GM23338 (cell line): ENCODE measurements around the gene FRK.

Experiments
- CREB1 ChIP-seq: fragments of 250-450 bp; sonication (Bioruptor Pico); IDR thresholded peaks from 2 replicates; pipeline ENCODE4 v1.5.0; 2020; ENCODE audit warnings: low read depth, mild to moderate bottlenecking, moderate library complexity
- CTCF ChIP-seq, 2 experiments: fragments of 200-600 bp in 1 of 2; sonication (generic) in 1 of 2; conservative IDR thresholded peaks; 2 replicates each; pipeline versions ENCODE4 v1.5.1 to v1.6.1; 2016 to 2017; ENCODE audit warnings: antibody characterized with exemption in 2 of 2, low read depth in 2 of 2, mild to moderate bottlenecking in 2 of 2, moderate library complexity in 1 of 2
- ETS1 ChIP-seq: IDR thresholded peaks from 2 replicates; pipeline ENCODE4 v1.6.1; 2016; ENCODE audit warnings: antibody characterized with exemption
- EZH2 ChIP-seq: fragments of 200-600 bp; sonication (generic); IDR thresholded peaks from one replicate; pipeline ENCODE4 v1.8.0; 2017; ENCODE audit warnings: antibody characterized with exemption, mild to moderate bottlenecking, low read depth; ENCODE audit not compliant: unreplicated experiment
- EZH2phosphoT487 ChIP-seq: fragments of 200-600 bp; sonication (generic); IDR thresholded peaks from one replicate; pipeline ENCODE4 v1.8.1; 2018; ENCODE audit warnings: antibody characterized with exemption; ENCODE audit not compliant: unreplicated experiment
- JUNB ChIP-seq: IDR thresholded peaks from one replicate; pipeline ENCODE4 v1.6.1; 2016; ENCODE audit warnings: antibody characterized with exemption; ENCODE audit not compliant: unreplicated experiment
- POLR2AphosphoS5 ChIP-seq: IDR thresholded peaks from 2 replicates; pipeline ENCODE4 v1.6.1; 2016; ENCODE audit warnings: antibody characterized with exemption, low read depth
- REST ChIP-seq: IDR thresholded peaks from one replicate; pipeline ENCODE4 v1.6.1; 2018; ENCODE audit warnings: antibody characterized with exemption; ENCODE audit not compliant: unreplicated experiment
- STAT1 ChIP-seq: IDR thresholded peaks from one replicate; pipeline ENCODE4 v1.6.1; 2016; ENCODE audit warnings: antibody characterized with exemption; ENCODE audit not compliant: unreplicated experiment
- ZNF114 ChIP-seq: fragments of 250-450 bp; sonication (Bioruptor Pico); IDR thresholded peaks from 2 replicates; pipeline ENCODE4 v1.5.0; 2020; ENCODE audit warnings: mild to moderate bottlenecking, moderate library complexity
- ZNF331 ChIP-seq: fragments of 250-450 bp; sonication (Bioruptor Pico); IDR thresholded peaks from 2 replicates; pipeline ENCODE4 v1.5.0; 2020; ENCODE audit warnings: low read depth, mild to moderate bottlenecking, moderate library complexity
- ZNF462 ChIP-seq: fragments of 250-450 bp; sonication (Bioruptor Pico); IDR thresholded peaks from 2 replicates; pipeline ENCODE4 v1.5.0; 2020; ENCODE audit warnings: mild to moderate bottlenecking, moderate library complexity

- TF ChIP-seq CTCF (conservative IDR thresholded peaks at IDR 0.05; ENCODE audit: low read depth in 2 of 2) (no peak), EZH2phosphoT487 (no peak), EZH2 (no peak), REST (no peak), POLR2AphosphoS5 (no peak), STAT1 (no peak), CREB1 (no peak), ZNF331 (CRISPR knock-in tag) (no peak), ETS1 (no peak), JUNB (no peak), ZNF462 (no peak), ZNF114 (CRISPR knock-in tag) (no peak)
These were observed 111.9 kb downstream of the FRK start for GRCh38 chr6:115948751-115949150.
